ENCODE measurements around the gene RBM12. TPM values are rescaled to one million over a fixed set of nuclear protein-coding genes. Genes with fewer than 3 reads are reported as not detected.
A peak's percentile ranks its signal among the peaks of the same experiment; 100 is the strongest.
"Not testable (repeated sequence)": the region's sequence is repeated elsewhere in the genome, so short reads cannot be mapped to it uniquely, and the experiment has no call there.

RBM12 gene, protein sequence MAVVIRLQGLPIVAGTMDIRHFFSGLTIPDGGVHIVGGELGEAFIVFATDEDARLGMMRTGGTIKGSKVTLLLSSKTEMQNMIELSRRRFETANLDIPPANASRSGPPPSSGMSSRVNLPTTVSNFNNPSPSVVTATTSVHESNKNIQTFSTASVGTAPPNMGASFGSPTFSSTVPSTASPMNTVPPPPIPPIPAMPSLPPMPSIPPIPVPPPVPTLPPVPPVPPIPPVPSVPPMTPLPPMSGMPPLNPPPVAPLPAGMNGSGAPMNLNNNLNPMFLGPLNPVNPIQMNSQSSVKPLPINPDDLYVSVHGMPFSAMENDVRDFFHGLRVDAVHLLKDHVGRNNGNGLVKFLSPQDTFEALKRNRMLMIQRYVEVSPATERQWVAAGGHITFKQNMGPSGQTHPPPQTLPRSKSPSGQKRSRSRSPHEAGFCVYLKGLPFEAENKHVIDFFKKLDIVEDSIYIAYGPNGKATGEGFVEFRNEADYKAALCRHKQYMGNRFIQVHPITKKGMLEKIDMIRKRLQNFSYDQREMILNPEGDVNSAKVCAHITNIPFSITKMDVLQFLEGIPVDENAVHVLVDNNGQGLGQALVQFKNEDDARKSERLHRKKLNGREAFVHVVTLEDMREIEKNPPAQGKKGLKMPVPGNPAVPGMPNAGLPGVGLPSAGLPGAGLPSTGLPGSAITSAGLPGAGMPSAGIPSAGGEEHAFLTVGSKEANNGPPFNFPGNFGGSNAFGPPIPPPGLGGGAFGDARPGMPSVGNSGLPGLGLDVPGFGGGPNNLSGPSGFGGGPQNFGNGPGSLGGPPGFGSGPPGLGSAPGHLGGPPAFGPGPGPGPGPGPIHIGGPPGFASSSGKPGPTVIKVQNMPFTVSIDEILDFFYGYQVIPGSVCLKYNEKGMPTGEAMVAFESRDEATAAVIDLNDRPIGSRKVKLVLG
- total RNA-seq (2014; rRNA removed; shearing (Covaris generic)) = 37.7 and 52.3 TPM in 2 replicates

GRCh38 chr20:35664466-35665206, at the start of gene RBM12, which contains the start of gene CPNE1:
TSS of gene RBM12 (minus strand) at chr20:35664900. CDS start at chr20:35655322, 9,578 bp downstream.
TSS of gene CPNE1 (minus strand) at chr20:35664900. CDS start at chr20:35632923, 31,977 bp downstream.
- peak; percentile 95 for DNase-seq (ENCODE audit: low read depth)

DNA sequence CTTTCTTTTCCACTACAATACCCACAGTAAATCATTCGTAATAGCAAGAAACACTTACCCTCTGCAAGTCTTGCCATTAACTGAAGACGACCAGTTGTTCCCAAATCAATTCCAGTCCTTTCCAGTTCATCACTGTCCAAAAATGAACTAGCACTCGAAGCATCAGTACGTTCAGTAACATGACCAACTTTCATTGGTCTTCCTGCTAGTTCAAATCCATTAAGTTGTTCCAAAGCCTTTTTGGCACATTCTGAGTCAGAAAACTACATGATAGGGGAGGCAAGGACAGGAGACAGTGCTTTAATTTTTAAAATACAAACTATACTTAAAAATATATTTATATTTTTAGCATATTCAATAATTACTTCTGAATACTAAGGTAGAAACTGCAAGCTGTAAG, 49.4 kb upstream of the RBM12 start:
- DNase-seq (ENCODE audit: low read depth) = no peak

GRCh38 chr20:35713120-35713519, 48.4 kb upstream of the RBM12 start:
- DNase-seq (ENCODE audit: low read depth) = not testable (repeated sequence)

- no peak for DNase-seq (ENCODE audit: low read depth)
These were observed 47.0 kb upstream of the RBM12 start for GRCh38 chr20:35711588-35712209.

- no peak for DNase-seq (ENCODE audit: low read depth)
These were observed 46.3 kb upstream of the RBM12 start for GRCh38 chr20:35710884-35711587.

DNA sequence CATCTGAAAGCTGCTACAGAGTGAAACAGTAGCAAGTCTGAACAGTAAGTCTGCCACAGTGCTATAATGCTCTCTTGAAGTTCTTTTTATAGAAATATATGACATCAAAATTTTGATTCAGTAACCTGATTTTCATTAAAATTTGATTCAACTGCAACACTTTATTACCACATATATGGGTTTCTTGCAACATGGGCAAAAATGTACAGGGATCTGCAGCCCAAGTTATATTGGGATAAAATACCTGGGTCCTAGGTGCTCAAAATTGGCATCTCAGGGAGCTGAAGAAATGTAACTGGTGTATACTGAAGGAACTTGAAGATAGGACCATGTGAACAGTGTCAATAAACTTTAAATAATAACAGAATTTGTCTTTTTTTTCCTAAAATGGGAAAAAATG, 45.3 kb upstream of the RBM12 start:
- DNase-seq (ENCODE audit: low read depth) = no peak

GRCh38 chr20:35709259-35709658, 44.6 kb upstream of the RBM12 start:
- DNase-seq (ENCODE audit: low read depth) = no peak

DNA sequence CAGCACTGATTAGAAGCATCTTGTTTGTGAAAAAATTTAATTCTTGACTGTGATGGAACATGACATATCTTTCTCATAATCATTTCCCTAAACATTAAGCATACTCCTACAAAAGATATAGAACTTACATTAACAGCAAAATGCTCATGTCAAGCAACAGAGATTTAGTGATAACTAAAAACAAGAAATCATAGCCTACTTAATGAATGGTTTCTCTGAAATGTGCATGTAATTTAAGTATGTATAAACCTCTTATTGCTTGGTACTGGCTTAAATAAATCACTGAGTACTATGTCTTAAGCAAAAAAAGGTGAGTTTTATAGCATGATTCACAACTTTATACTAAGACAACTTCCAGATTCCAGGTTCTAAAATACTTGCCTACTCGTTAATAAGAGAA, 43.8 kb upstream of the RBM12 start:
- DNase-seq (ENCODE audit: low read depth) = no peak

- not testable (repeated sequence) for DNase-seq (ENCODE audit: low read depth)
These were observed 42.2 kb upstream of the RBM12 start for GRCh38 chr20:35706591-35707529.

DNA sequence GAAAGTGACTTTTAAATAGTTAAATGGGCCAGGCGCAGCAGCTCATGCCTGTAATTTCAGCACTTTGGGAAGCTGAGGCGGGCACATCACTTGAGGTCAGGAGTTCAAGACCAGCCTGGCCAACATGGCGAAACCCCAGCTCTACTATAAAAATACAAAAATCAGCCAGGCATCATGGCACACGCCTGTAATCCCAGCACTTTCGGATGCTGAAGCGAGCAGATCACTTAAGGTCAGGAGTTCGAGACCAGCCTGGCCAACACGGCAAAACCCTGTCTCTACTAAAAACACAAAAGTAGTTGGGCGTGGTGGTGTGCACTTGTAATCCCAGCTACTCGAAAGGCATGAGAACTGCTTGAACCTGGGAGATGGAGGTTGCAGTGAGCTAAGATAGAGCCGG, 41.2 kb upstream of the RBM12 start:
- not testable (repeated sequence) for DNase-seq (ENCODE audit: low read depth)

- DNase-seq (ENCODE audit: low read depth) = no peak
These were observed 40.0 kb upstream of the RBM12 start for GRCh38 chr20:35704514-35705261.

DNA sequence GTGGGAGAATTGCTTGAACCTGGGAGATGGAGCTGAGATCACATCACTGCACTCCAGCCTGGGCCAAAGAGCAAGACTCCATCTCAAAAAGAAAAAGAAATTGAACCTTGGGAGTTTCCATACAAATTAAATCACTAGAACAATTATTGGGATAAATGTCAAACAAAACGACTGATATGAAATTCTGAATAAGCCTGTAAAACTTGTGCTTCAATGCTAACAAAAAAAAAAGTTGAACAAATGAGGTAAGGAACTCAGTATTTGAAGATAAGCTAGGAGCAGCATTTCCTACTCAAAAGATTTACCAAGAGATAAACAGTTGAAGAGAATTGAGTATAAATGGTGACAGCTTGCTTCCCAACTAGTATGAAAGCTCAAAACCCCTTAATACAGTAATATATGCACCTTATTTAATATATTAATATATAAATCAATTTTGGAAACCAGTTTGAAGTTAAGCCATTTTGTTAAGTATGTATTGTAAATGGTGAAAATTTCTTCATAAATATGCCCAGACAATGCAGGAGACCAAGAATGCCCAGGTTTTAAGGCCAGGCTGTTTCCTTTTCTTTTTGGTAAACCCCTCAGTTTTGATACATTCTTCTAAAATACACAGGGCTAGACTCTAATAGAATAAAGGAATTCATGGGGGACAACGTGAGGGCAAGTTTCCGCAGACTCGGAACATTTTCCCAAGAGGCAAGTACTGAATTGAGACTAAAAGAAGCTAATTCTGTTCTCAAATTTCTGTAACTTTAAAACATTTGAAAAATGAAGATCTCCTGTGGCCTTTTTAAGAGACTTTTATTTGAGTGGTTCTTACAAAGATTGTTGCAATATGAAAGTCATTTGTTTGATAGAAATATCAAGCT, 38.4 kb upstream of the RBM12 start:
- DNase-seq (ENCODE audit: low read depth) = no peak

- peak; percentile 73 for DNase-seq (ENCODE audit: low read depth)
These were observed 37.5 kb upstream of the RBM12 start for GRCh38 chr20:35702051-35702823.

DNA sequence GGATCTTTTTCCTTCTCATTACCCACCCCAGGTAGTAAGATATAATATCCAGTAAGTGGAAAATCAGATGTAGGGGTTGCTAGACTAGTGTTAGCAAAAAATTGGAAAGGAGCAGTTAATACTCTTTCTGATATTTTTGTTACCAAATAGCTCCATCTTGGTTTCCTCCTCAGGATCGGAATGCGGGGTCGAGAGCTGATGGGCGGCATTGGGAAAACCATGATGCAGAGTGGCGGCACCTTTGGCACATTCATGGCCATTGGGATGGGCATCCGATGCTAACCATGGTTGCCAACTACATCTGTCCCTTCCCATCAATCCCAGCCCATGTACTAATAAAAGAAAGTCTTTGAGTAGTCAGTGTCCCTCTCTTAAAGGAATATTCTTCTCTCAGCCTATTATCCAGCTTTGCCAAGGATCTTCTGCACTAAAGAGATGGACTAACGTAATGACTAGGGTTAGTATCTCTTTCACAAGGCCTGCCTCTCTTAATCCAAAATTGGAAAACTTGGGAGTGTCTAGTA, 36.0 kb upstream of the RBM12 start:
- no peak for DNase-seq (ENCODE audit: low read depth)

GRCh38 chr20:35699957-35700624, 35.4 kb upstream of the RBM12 start:
- no peak for DNase-seq (ENCODE audit: low read depth)
